Endothelial cell of hepatic sinusoid (primary cell): Measurements from ENCODE around the gene FHIT.

ENCODE experiments used
- in situ Hi-C: cut with HindIII; loops from 2 replicates; pipeline ENCODE4 v1.10.0; 2017; ENCODE audit warnings: low sequenced_read_pairs

FHIT gene

GRCh38 chr3:60435941-60436650 lies 815.2 kb downstream of the FHIT start:
- in situ Hi-C loops: no loop called here

DNA sequence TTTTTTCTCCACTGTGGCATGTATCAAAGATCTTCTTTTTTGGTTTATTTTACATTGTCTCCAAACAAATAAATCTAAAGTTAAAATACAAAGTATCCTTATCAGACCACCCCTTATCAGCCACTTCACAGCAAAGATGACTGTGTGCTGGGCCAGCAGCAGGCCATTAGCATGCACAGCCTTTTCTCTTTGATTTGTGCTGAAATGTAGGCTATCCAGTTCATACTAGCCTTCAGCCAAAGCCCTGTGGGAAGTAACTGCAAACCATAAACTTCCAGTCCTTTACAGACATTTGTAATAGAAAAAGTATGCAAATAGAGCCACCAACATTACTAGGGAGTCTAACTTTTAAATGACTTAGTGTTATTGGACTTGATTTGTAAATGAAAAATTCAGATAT lies 816.3 kb downstream of the FHIT start:
- in situ Hi-C loops: no loop called here

GRCh38 chr3:60434323-60434722 lies 816.9 kb downstream of the FHIT start:
- in situ Hi-C loops: no loop called here

- in situ Hi-C loops: no loop called here
Observed at GRCh38 chr3:60431599-60431958, 819.7 kb downstream of the FHIT start.

GRCh38 chr3:60430205-60430604 lies 821.0 kb downstream of the FHIT start:
- in situ Hi-C loops: no loop called here

GRCh38 chr3:60427109-60427508 lies 824.1 kb downstream of the FHIT start:
- in situ Hi-C loops: no loop called here

DNA sequence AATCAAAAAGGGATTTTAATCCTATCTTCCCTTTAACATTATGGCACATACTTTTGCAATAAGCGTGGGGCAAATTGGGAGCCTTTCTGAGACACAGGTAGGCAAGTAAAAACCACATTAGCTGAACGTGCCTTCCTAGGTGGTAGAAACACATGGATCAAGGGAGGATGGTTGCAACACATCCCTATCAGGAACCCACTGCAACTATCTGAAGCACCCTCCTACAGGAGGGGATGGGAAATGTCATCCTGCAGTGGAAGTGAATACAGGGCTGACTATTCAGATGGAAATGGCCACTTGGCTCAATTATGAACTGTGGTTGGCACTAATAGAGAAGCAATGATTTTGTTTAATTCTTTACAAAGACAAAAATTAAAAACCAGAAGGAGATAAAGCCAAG lies 826.3 kb downstream of the FHIT start:
- in situ Hi-C loops: no loop called here

DNA sequence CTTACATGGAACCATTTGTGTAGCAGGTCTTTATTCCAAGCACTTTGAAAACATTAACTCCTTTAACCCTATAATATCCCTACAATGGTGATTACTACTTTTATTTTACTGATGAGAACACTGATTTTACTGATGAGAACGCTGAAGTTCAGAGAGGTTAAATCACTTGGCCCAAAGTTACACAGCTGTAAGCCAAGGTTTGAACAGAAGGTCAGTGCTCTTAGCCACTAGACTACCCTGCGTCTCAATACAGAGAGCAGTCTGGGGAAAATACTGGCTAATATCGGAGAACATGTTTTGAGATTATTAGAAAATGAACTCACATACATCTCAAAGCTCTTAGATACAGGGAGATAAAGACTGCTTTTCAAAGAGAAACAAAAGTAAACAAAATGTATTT lies 827.2 kb downstream of the FHIT start:
- in situ Hi-C loops: no loop called here

- in situ Hi-C loops: no loop called here
Observed at GRCh38 chr3:60423556-60423955, 827.7 kb downstream of the FHIT start.

GRCh38 chr3:60421749-60422446 lies 829.4 kb downstream of the FHIT start:
- in situ Hi-C loops: no loop called here

DNA sequence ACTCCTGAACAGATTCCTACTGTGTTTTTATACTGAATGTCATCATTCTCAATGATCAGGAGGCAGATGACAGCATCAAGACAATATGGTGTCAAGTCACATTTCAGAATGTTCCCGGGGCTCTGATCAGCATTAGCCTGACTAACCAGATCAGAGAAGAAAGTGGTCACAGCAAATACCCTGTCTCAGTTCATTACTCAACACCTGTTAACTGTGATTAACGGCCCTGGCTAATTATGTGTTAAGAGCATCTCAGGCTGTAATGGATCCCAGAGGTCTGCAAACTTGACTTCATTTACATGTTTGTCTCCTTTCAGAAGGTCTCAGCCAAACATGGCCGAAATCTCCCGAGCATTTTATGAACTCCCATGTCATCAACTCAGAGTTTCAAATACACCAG lies 833.7 kb downstream of the FHIT start:
- in situ Hi-C loops: no loop called here

- in situ Hi-C loops: no loop called here
Observed at GRCh38 chr3:60414011-60414410, 837.2 kb downstream of the FHIT start.

DNA sequence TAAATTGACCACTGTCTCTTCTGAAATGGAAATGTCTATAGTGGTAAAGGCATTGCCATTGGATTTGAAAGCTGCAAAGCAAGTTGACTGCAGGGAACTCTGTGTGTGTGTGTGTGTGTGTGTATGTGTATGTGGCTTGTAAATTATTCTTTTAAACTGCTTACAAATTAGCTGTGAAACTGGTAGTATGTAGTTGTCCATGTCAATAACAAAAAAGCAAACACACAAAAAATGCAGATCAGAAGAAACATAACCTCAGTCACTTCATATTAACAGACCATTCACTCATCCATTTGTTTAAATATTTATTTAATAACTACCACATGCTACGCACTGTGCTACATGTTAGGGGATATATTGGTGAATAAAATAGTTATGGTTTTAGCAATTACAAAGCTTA lies 837.7 kb downstream of the FHIT start:
- in situ Hi-C loops: no loop called here

DNA sequence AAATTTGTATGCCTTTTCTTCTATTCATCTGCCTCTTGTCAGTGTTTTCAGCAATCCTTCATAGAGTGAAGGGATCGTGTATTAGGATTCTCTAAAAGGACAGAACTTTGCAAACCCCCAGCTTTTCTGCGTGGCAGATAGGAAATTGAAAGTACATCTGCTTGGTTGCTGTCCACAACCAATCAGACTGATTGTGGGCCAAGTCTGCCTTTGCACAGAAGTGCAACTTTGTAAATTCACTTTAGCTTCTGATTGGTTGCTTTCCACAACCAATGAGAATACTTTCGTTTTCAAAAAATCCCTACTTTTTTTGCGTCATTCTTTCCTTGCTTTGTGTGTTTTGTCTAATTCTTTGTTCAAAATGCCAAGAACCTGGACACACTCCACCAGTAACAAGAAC lies 847.4 kb downstream of the FHIT start:
- in situ Hi-C loops: no loop called here

GRCh38 chr3:60402931-60403330 lies 848.3 kb downstream of the FHIT start:
- in situ Hi-C loops: no loop called here

- in situ Hi-C loops: no loop called here
Observed at GRCh38 chr3:60399861-60400845, 851.1 kb downstream of the FHIT start.

GRCh38 chr3:60399292-60399691 lies 852.0 kb downstream of the FHIT start:
- in situ Hi-C loops: no loop called here

DNA sequence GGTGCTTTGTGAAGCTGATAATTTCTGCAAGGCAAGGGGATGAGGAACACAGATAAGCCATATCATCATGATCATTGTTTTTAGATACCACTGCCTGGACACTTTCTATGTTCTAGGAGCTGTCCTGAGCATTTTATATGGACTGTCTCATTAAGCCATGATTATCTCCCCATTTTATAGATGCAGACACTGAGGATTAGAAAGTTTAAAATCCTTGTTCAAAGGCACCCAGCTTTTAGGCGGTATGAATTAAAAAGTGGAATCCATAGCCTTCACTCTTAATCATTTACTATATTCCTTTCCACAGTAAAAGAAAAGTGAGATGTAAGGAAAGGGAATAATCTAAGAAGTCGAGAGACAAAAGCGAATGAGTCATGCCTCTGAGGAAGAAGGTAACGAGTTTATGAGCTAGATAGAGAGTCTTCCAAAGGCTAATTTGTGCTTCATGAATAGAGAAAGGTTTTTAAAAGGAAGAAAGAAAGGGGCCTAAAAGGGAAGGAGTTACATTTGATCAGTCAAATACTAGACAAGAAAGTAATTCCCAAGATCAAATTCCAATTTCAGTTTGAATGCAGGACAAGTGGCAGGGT lies 856.0 kb downstream of the FHIT start:
- in situ Hi-C loops: no loop called here

- in situ Hi-C loops: no loop called here
Observed at GRCh38 chr3:60393946-60394345, 857.3 kb downstream of the FHIT start.

- in situ Hi-C loops: no loop called here
Observed at GRCh38 chr3:60392501-60392900, 858.8 kb downstream of the FHIT start.

GRCh38 chr3:60391292-60391691 lies 860.0 kb downstream of the FHIT start:
- in situ Hi-C loops: no loop called here
